HG02571 (cell line): ENCODE data around the gene BMP8A.
"Not testable (repeated sequence)": the region's sequence is repeated elsewhere in the genome, so short reads cannot be mapped to it uniquely, and the experiment has no call there.

ENCODE experiments used
- ATAC-seq: cut with Tn5 transposase; IDR thresholded peaks from one replicate; pipeline ENCODE4 v1.9.1; 2021; ENCODE audit warnings: mild to moderate bottlenecking, moderate library complexity; ENCODE audit not compliant: unreplicated experiment

The BMP8A gene

DNA sequence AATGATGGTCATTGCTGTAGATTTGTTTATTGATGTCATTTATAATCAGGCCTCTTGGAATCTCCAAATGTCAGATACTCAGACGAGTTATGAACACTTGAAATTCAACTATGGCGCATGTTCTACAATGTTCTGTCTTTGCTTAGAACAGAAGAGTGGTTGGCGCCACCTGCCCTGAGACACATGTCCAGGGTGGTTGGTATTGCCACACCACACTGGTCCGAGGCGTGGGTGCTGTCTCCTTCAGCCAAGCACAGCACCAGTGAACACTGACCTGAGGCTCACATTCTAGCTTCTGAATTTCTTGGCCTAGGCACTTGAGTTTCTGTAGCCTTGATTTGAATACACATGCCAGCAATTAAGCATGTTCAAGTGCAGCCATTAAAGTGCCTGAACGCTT, 10.1 kb upstream of the BMP8A start:
- ATAC-seq: no peak

DNA sequence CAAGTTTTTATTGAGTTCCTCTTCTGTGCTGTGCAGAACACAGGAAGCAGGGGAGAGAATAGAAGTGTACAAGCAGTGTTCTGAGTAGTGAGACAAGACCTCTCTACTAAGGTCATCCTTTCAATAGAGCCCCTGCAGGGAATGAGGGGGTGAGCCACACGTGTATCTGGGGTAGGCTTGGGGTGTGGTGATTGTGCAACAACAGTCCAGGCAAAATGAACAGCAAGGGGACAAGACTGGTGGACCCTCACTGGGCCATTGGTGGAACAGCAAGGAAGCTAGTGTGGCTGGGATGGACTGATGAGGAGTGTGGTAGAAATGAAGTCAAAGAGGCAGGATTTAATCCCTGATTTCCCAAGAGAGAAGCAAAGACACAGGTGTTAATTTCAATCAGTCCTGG, 8.2 kb upstream of the BMP8A start:
- ATAC-seq: no peak

DNA sequence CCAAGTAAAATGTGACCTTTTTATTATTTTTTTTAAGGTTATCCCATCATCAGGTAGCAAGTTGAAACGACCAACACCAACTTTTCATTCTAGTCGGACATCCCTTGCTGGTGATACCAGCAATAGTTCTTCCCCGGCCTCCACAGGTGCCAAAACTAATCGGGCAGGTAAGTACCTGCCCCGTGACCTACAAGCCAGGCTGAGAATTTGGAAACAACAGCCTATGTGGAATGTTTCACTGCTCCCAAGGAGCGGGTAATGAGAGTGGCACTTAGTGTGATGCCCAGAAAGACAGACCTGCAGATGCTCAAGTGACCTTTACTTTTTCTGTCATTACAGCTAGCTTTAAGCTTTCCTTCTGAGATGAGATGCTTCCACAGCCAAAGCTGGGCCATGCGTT, 6.9 kb upstream of the BMP8A start:
- ATAC-seq: no peak

DNA sequence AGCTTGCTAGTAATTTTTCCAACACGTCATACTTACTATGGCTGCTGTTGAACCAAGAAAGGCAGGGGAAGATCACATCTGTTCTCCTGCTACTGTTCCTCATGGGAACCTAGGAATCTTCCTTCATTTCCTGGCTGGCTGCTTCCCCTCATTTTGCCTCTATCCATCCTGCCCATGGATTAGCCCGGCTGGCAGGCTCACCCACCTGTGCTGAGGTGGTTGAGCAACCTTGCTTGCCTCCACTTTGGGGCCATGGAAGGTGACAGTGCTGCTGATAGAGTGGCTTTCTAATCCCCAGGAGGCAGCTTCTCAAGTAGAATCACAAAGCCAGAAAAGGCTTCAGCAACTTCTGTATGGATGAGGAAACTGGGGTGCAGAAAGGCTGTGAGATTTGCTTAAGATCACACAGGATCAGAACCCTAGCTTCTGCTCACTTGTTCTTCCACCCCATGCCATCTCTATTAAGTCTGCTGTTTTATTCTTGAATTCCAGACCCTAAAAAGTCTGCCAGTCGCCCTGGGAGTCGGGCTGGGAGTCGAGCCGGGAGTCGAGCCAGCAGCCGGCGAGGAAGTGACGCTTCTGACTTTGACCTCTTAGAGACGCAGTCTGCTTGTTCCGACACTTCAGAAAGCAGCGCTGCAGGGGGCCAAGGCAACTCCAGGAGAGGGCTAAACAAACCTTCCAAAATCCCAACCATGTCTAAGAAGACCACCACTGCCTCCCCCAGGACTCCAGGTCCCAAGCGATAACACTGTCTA, 6.2 kb upstream of the BMP8A start:
- ATAC-seq: no peak

DNA sequence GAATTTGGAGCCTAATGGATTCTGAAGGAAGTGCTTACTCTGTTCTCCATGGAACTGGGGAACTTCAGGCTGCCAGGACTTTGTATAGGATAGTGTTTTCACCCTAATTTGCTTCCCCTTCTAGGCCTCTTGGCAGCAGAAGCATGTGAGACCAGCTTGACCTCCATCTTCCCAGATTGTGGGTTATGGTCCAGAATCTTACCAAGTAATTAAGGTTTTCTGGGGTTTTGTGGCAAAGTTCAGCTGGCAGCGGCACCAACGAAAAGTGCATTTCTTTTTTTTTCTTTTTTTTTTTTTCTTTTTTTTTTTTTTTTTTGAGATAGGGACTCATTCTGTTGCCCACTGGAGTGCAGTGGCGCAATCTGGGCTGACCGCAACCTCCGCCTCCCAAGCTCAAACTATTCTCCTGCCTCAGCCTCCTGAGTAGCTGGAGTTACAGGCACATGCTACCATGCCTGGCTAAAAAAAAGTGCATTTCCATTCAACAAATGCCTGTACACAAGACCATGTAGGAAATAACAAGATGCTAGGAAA, 3.4 kb upstream of the BMP8A start:
- ATAC-seq: no peak

DNA sequence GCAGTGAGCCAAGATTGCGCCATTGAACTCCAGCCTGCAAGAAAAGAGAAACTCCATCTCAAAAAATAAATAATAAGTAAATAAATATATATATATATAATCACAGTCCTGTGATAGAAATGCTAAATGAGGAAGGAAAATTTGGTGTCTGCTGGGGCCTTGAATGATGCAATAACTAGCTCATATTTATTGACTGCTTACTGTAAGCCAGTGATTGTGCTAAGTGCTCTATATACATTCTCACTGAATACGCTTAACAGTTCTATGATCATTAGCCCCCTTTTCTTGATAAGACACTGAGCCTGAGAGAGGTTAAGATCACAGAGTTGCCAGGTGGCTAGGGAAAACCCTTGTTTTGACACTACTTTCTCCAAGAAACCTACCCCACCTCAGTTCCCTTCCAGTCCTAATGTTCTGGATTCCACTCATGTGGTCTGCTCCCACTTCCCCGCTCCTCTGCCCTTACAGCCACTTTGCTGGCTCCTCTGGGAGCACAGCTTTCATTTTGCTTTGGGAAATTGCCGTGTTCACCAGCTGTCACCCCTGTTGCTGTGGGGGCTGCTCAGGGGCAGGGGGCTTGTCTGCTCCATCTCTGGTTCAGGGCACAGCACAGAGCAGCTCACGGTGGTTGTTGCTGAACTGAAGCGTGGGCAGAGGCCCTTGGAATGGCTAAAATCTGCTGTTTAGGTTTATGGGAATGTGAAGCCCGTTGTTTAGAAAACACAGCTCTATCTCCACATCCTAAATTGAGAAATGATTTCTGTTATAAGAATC, 2.5 kb upstream of the BMP8A start:
- no peak for ATAC-seq

DNA sequence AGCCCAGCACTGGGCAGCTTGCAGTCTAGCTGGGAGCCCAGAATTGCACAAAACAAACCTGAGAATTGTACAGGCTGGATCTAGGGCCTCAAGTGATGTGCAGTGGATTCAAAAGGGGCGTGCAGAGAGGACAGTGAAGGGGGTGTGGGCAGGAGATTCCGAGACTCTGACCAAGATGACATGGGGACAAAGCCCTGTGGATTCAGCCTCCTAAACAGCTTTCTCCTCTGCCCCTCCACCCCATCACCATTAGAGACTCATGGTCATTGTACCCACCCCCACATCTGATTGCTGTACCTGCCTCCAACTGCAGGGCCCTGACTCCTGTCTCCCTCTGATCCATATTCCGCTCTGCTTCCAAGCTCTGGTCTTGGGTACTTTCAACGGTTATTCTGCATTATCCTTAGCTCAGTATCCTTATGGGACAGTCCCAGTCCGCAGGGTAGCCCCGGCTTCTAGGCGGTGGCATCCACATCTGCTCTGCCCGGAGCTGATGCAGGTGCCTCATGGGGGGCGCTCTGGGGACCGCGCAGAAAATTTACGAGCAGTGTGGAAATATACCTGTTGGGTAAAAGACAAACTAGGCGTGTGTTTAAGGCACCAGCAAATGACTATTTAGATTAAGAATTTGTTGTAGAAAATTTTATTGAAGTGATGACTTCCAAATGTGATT, 1.7 kb upstream of the BMP8A start:
- ATAC-seq: no peak

DNA sequence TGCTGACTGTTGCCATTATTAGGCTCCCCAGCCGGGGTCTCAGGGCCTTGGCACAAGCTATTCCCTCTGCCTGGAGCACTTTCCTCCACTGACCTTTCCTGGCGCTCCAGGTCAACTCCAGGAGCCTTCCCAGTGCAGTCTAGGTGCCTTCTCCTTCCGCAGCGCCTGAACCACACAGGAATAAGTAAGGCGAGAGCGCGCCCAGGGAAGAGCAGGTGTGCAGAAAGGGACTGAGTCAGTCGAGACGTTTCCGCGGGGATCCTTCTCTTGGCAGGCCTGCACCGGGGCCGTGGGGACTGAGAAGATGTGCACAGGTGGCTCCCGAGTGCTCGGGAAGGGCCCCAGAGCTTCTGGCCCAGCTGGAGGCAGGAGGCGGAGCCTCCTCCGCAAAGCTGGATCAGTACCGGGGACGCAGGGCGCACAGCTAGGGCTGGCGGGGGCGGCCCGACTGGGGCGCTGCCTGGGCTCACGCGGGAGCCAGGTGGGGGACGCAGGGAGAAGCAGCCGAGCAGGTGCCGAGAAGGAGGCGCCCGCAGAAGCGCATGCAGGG, 765 bp upstream of the BMP8A start:
- ATAC-seq: peak; percentile 24

DNA sequence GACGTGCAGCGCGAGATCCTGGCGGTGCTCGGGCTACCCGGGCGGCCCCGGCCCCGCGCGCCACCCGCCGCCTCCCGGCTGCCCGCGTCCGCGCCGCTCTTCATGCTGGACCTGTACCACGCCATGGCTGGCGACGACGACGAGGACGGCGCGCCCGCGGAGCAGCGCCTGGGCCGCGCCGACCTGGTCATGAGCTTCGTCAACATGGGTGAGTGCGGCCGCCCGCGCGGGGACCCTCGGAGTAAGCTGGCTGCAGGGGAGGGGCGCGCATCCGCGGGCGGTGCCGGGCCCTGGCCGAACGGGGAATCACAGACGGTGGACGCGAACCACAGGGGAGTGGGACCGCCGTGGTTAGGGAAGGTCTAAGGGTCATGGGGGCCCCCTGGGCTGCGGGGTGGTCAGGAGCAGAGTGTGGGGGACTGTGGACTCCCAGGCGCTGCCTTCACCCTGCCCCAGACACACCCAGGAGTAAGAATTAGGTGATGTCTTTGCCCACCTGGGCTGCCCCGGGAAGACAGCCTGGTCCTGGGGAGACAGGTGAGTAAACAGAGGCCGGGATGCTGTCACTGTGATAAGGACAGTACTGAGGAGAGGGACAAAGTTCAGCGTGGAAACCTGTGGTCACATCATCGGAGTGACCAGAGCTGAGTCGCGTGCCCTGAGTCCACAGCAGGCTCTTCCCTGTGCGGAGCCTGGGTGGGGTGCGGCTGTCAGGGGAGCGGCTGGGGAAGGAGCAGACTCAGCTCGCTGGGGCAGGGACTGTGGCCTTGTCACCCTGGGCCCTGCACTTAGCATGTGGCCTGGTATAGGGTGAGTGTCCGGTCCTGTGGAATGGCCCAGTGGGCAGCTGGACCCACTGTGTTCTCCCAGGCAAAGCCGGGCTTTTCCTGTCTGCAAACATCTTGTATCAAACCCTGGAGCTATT, 944 bp downstream of the BMP8A start:
- peak; percentile 3 for ATAC-seq

DNA sequence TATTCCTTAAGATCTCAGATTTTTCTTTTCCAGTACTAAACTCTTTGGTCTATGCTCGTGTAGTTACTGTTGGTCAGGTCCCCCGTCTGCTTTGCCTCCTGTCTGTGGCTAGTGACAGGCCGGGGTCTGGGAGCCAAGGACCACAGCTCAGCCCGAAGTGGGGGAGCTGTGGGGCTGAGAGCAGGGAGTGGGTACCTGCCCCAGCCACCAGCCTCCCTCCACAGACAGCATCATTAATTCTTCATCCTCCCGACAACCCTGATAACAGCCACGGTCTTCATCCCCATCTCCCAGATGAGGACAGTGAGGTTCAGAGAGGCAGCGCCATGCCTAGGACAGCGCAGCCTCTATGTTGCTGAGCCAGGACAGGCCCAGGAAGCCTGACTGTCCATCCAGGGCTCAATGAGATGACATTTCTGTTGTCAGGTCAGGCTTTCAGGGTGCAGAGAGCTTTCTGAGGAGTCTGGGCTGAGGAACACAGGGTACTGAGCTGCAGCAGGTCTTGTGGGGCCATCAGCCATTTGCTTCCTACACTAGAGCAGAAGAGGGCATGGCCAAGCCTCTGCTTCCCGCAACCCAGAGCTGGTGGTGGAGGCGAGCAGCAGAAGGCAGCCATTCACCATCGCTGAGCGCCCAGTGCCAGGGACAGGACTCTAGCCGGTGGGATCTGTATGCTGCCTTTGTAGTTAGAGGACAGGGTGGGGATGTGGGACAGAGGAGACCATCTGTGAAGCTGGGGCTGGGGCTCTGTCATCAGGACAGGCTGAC, 1.8 kb downstream of the BMP8A start:
- not testable (repeated sequence) for ATAC-seq

DNA sequence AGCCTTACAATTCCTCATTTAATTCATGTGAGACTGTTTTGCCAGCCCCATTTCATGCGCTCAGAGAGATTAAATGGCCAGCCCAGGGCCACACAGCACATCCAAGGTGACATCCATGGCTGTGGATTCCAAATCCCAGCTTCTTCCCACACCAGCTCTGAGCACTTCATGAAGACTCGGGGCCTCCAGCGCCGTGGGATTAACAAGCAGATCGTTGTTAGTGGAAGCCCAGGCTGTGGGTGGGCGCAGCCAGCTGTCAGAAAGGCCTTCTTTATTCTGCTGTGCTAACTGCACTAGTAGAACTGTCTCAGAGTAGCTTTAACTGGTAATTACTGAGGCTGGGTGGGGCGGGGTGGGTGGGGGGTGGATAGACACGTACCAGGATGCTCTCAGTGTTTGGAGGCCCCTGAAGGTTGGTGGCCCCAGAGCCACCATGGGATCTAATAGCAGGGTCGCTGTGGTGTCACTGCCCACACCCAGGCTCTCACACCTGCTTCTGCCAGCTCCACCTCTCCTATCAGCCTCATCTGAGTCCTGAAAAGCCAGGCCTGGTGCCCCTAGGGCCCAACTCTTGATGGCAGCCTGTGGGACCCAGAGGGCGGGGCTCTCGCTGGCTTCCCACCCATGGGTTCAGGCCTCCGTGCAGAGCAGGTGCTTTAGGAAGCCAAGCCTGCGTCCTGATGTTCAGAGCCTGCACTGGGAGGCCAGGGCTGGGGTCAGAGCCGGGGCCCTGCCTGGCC, 3.4 kb downstream of the BMP8A start:
- no peak for ATAC-seq

DNA sequence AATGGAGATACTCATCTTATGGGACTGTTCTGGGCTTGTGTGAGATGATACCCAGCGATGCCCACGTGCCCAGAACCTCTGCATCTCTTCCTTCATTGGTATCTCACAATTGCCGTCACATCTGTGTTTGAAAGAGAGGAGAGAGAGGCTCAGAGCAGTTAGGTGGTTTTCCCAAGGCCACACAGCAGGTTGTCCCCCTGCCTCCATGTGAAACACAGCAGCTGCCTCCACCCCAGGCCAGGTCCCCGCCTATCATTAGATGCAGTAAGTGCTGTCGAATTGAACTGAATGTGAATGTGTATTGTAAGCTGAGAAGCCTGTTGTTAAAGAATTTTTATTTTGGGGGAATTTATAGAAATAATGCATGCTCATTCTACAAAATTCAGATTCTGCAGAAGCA, 5.1 kb downstream of the BMP8A start:
- not testable (repeated sequence) for ATAC-seq

DNA sequence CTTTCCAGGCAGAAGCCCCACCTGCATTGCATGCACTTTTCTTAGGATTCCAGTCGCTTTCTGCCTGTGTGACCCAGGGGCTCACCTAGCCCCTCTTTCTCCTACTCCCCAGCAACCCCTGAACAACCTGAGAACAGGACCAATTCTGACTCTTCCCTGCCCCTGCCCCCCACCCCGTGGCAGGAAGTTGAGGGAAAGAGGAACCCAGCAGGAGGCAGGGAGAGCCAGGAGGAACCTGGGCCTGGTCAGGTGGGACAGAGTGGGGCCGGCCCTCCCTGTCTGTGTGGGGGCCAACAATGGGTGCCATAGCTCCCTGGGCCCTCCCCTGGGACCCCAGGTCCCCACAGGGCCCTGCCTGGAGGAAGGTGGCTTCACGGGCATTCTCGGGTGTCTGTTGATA, 6.1 kb downstream of the BMP8A start:
- no peak for ATAC-seq

DNA sequence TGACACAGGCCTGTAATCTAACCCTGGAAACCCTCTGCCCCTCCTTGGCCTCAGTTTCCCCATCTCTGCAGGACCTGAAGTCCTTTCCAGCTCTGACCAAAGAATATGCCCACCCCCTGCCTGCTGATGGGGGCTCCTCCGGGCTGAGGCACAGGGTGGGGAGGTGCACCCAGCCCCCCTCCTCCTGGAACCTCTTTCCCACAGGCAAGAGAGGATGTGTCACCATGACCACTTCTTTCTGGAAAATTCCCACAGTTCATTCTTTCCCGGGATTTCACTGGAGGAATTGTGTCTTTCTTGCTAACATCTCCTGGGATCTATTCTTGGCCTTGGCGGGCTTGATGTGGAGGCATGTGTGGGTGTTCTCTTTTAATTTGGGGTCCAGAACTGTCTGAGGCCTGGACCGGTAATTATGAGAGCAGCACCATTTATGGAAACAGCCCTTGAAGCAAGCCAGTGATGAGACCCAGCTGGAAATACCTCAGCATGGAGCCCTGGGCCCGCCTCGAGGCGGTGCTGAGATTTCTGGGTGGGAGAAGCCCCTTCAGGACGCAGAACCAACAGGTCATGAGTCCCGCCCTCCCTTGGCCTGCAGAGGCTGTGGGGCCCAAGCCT, 6.8 kb downstream of the BMP8A start:
- not testable (repeated sequence) for ATAC-seq

DNA sequence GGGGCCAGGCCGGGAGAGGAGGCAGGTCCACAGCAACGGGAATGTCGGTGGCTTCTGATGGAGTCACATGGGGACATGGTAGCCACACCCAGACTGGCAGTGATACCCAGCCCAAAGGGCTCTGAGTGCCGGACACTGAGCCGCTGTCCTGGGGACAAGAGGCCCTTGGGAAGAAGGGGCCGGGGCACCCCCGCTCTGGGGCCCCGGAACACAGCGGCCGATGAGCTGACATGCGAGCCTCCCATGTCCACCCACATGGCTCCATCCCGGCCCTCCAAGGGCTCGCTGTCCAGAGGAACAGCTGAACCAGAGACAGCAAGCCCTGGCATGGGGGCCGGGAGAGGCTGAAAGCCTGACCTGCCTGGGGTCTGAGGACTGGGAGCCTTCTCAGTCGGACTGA, 7.4 kb downstream of the BMP8A start:
- not testable (repeated sequence) for ATAC-seq

DNA sequence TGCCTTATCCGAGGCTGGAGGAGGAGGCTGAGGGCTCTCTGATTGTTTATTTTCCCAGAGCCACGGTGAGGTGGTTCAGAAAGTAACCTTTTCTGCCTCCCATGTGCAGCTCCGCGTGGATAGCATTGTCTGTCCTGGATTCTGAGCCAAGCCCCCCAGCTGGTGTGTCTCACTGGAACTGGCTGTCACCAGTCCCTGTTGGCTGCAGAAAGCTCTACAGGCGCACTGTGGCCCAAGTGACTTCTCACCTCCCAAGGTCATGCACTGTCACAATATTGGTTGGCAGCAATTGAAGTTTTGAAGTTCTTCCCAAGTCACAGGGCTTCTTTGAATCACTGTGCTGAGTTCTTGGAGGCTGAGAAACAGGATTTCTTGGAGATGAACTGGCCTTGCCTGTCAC, 8.2 kb downstream of the BMP8A start:
- ATAC-seq: no peak

DNA sequence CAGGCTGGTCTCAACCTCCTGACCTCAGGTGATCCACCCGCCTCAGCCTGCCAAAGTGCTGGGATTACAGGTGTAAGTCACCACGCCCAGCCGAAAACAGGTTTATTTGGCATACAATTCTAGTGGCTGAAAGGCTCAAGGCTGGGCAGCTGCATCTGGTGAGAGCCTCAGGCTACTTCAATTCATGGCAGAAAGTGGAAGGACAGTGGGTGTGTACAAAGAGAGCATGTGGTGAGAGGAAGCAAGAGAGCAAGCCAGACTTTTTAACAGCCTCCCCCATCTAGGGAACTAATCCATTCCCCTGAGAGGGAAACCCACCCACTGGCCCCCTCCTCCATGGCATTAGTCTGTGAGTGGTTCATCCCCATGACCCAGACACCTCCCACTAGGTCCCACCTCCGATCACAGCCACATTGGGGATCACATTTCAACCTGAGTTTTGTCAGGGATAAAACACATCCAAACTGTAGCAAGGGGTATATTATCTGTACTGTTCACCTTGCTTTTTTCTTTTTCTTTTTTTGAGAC, 9.5 kb downstream of the BMP8A start:
- ATAC-seq: no peak

DNA sequence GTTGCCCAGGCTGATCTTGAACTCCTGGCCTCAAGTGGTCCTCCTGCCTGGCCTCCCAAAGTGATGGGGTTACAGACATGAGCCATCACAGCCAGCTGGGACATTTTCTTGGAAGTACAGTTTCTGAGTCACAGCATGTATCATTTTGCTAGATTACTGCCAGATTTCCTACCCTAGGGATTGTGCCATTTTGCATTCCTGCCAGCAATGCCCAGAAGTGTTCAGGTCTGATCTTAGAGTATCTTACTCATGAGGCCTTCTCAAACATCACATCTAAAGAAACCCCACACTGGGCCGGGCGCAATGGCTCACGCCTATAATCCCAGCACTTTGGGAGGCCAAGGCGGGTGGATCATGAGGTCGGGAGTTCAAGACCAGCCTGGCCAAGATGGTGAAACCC, 10.2 kb downstream of the BMP8A start:
- ATAC-seq: no peak
